H1 (cell line): Measurements from ENCODE around the gene ADIRF. TPM values are rescaled to one million over a fixed set of nuclear protein-coding genes. Genes with fewer than 3 reads are reported as not detected.

Experiments
- BACH1 ChIP-seq: IDR thresholded peaks from 2 replicates; pipeline ENCODE4 v1.6.1; 2012; ENCODE audit warnings: low read length, improper control_type of control experiment
- JUND ChIP-seq: IDR thresholded peaks from 2 replicates; pipeline ENCODE4 v1.6.1; 2011; ENCODE audit warnings: mild to moderate bottlenecking, improper control_type of control experiment, low read length
- MAX ChIP-seq: IDR thresholded peaks from 2 replicates; pipeline ENCODE4 v1.6.1; 2012; ENCODE audit warnings: inconsistent platforms
- TAF1 ChIP-seq: IDR thresholded peaks from 2 replicates; pipeline ENCODE4 v1.6.1; 2011; ENCODE audit warnings: mild to moderate bottlenecking, low read depth, low read length
- TAF7 ChIP-seq: optimal IDR thresholded peaks from 2 replicates; pipeline ENCODE3; 2011; ENCODE audit warnings: low read depth, mild to moderate bottlenecking, inconsistent platforms, low read length, moderate library complexity, borderline replicate concordance
- TBP ChIP-seq: IDR thresholded peaks from 2 replicates; pipeline ENCODE4 v1.6.1; 2011; ENCODE audit warnings: low read depth, low read length, improper control_type of control experiment
- USF2 ChIP-seq: IDR thresholded peaks from 2 replicates; pipeline ENCODE4 v1.6.1; 2011; ENCODE audit warnings: low read length, improper control_type of control experiment
- polyA plus RNA-seq, 7 experiments: library from polyadenylated mRNA; depleted of rRNA in 3 of 7; stranded (reverse) in 5 of 7; unstranded in 2 of 7; fragments of >200 nt in 5 of 7; fragments of 200-250 nt in 2 of 7; gene quantifications; 1 replicate in 5 of 7; 2 replicates in 1 of 7; 4 replicates in 1 of 7; pipeline versions ENCODE4 v1.2.1 to v1.2.3, GENCODE V29; 2011 to 2013; ENCODE audit warnings: missing spikeins in 2 of 7, mixed read lengths in 2 of 7
- total RNA-seq: library from RNA; stranded (reverse); fragmentation: NEBNext Ultra II Directional; extraction: Animal tissue kit (Norgen Biotek cat#: 25700); gene quantifications from 2 replicates; pipeline ENCODE4 v1.2.1, GENCODE V29; 2021

The ADIRF gene
- total and polyA plus RNA-seq, 2 of the 8 experiments (the other 6 are each of a cell fraction or from before 2014, with no cell fraction given): not detected

- TF ChIP-seq USF2 (0 out of 2 replicates have a peak, but pooled peaks have one; percentile 22), JUND (peak; percentile 37; the same call in 1 of the 2 replicates), MAX (peak; percentile 86), TBP (no peak), TAF1 (0 out of 2 replicates have a peak, but pooled peaks have one; percentile 16), TAF7 (no peak), BACH1 (no peak)
Measured at GRCh38 chr10:86960003-86960862, 8.0 kb upstream of the ADIRF start (continued).
